GM21825 (cell line): Measurements from ENCODE around the gene RNF111.
"Not testable (repeated sequence)": the region's sequence is repeated elsewhere in the genome, so short reads cannot be mapped to it uniquely, and the experiment has no call there.

Experiments
- ATAC-seq: cut with Tn5 transposase; IDR thresholded peaks from one replicate; pipeline ENCODE4 v1.9.1; 2021; ENCODE audit warnings: mild to moderate bottlenecking, moderate library complexity; ENCODE audit not compliant: unreplicated experiment

The RNF111 gene

DNA sequence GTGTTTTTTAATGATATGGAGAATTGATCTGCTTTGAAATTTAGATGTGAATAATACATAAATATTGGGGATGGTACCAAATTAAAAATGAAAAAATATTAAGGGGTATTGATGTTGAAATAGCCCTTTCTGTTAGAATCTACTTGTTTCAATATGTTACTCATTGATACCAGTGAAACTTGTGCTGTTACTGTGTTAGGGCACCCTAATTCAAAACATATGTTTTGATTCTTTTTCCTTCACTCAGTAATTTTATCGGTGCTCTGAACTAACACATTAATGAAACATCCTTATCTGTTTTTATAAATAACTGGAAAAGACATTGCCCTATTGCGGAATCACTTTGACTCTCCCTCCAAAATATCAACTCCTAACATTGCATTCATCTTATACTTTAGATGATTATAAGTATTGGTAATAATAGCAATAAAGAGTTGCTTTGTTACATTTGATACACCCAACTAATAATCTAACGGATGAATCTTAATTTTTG, 65.5 kb downstream of the RNF111 start:
- ATAC-seq = no peak

DNA sequence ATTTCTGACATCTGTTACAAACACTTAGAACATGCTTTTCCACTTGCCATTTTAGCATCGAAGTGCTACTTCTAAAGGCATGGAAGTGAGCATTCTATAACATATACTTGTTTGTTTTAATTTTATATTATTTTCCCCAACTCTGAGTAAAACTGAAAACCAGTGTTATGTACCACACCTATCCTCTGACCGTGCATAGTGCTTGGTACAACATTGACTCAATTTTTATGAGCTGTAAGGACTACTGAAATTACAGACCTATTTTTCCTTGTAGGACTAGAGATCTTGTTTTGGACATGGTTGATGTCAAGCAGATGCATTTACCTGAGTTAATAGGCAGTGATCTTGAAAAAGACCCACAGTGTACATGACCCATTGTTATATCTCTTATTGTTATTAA, 66.0 kb downstream of the RNF111 start:
- no peak for ATAC-seq

DNA sequence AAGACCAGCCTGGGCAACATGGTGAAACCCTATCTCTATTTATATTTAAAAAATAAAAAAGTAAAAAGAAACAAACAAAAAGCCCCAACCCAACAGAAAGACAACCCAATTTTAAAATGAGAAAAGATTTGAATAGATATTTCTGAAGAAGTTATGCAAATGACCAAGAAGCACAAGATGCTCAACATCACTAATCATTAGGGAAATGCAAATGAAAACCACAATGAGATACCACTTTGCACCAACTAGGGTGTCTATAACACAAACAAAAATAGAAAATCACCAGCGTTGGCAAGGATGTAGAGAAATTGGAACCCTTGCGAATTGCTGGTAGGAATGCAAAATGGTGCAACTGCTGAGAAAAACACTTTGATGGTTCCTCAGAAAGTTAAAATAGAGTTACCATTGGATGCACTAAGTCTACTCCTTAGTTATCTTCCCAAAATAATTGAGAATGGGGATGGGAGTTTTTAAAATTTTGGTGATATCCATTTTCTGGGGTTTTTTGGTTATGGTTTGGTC, 71.7 kb downstream of the RNF111 start:
- ATAC-seq = no peak

DNA sequence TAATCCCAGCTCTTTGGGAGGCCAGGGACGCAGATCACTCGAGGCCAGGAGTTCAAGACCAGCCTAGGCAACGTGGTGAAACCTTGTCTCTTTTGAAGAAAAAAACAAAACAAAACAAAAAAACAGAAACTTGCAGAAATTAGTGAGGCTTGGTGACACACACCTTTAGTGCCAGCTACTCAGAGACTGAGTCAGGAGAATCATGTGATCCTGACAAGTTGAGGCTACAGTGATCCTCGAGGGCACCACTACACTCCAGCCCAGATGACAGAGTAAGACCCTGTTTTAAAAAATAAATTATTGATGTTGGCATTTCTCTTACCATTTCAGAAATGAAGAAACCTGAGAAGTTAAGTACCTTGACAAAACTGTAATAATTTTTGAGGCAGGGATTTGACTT, 72.9 kb downstream of the RNF111 start:
- ATAC-seq = no peak

DNA sequence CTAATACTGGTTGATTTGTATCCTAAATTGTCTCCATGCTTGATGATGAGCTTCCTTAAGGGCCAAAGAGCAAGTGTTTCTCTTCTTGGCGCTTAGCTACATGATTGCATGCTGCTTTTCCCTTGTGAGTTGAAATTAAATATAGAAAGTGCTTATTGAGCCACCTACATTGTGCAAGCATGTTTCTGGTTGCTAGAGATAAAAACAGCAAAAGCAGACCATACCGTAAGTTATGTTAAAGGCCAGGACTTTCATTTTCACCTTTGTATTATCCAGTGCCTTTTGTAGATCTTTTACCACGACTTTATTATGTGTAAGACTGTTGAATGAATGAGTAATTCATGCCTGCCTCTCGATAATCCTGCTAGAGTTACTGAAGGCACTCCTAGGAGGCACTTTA, 75.6 kb downstream of the RNF111 start:
- no peak for ATAC-seq

DNA sequence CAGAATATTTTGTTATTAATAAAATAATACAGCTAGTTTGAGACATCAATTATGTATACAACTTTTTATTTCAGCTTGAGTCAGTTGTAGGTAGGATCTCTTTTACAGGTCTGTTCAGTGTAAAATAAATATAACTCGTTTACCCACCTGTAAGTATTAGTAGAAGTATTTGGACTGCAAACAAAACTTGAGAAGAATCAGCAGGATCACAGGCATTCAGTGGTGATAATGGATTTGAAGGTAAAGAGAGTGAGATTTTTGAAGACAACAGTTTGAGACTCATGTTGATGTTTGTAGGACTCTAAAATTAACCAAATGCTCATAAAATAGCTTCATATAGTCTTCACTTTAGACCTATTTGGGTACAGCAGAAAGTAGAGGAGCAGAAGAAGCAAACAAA, 82.0 kb downstream of the RNF111 start:
- no peak for ATAC-seq

DNA sequence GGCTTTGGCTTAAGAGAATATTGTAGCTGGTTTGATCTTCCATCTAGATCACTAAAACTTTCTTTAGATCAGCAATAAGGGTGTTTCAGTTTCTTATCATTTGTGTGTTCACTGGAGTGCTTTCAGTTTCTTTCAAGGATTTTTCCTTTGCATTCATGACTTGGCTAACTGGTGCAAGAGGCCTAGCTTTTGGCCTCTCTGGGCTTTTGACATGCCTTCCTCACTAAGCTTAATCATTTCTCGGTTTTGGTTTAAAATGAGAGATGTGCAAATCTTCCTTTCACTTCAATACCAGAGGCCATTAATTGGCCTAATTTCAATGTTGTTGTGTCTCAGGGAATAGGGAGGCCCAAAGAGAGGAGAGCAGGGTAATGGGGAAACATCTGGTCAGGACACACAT, 87.1 kb downstream of the RNF111 start:
- ATAC-seq = no peak

DNA sequence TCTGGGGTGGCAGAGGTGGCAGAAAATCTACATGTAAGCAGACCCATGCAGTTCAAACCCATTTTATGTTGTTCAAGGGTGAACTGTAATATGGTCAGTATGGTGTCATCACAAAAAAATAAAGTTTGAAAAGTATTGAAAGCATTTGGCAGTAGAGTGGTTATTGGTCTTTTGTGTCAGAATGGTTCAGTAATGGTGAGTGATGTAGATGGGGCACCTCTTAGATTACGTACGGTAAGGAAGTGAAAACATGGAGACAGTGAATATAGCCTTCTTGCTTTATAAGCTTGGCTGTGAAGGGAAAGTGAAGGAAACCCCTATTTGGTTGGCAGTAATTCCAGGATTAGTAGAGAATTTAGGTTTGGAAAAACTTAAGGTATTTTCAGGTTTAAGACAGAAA, 100.3 kb downstream of the RNF111 start:
- ATAC-seq = no peak

DNA sequence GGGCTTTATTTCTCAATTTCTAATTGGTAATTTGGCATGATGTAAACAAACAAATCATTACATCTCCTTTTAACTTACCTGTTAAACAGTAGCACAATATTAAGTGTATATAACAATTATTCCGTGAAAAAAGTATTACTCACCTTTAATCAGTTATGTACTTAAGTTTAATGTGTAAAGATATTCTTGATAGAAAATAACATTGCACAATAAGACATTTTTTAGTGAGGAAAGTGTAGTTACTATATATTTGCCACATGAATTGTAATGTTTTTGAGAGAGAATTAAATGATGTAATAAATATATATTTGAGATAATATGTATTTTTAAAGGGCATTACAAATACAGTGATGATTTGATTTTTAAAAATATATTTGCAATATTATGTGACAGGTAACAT, 106.6 kb downstream of the RNF111 start:
- no peak for ATAC-seq

DNA sequence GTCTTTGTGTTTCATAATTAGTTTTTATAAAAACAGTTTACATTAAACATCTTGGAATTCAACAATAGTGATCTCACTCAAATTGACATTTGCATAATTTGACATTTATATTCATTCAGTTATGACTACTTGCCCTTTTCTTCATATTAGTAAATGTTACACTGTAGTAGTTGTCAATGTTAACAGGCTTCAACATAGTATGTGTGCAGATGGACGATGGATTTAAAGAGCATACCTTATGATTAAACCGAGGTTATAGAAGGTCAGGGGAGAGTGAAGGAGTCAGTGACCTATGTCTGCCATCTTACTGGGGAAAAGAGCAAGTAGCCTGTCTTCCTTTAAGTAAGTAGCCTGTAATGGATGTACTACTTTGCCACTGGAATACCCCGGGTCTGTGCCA, 109.0 kb downstream of the RNF111 start:
- no peak for ATAC-seq

DNA sequence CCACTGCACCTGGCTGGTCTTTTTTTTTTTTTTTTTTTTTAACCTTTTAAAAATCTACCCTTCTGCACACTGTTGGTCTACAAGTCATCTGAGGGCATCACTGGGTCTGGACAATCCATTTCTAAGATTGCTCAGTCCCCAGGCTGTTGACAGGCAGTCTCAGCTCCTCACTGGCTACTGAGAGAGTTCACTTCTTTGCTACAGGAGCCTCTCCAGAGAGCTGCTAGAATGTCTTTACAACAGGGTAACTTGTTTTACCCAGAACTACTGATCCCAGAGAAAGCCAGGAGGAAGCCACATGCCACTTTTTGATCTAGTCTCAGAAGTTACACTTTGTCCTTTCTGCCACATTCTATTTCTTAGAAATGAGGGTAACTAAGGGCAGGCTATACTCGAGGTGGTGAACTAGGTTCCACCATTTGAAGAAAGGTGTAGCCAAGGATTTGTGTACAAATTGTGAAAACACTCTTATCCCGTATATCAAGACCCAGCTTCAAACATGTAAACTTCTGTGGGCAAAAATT, 111.8 kb downstream of the RNF111 start:
- ATAC-seq = no peak

DNA sequence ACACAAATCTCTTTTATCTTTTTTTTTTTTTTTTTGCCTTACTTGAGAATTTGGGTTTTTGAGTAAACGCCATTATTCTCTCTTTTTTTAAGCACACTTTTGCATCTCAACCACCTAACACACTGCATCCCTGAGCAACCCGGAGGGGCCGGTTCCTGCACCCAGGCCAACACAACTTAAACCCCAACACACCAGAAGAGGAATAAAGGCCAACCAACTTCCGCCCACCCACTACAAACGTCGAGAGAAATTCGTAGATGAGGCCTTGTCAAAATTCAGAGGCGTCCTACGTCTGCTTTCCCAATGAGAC, 117.1 kb downstream of the RNF111 start:
- peak; percentile 21 for ATAC-seq

DNA sequence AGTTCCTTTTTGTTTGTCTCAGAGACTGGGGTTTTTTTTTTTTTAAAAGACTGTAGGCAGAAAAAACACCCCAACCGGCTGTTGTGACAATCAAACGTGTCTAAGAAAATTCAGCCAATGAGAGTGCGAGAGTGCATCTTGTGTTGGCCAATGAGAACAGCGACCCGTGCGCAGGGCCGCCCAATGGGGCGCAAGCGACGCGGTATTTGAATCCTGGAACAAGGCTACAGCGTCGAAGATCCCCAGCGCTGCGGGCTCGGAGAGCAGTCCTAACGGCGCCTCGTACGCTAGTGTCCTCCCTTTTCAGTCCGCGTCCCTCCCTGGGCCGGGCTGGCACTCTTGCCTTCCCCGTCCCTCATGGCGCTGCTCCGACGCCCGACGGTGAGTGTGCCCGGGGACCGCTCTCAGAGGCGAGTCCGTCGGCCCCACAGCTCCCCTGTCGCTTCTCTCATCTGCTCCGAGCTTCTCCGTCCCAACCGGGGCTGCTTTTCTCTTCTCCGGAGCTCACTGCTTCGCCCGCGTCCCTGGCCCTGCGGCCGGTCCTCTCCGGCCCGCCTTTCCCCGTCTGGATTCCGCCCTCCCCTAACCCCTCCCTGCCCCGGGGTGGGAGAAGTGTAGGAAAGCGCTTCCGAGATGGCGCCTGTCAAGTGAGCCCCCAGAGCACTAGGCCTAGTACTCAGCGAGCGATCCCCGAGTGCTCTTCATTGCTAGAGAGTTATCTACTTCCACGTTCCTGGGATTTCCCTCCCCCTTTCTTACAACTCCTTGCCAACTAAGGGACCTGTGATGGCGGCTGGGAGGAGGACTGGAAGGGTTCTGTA, 117.7 kb downstream of the RNF111 start, which contains the start of gene CCNB2:
TSS of gene CCNB2 (plus strand) at position 235 of the 821 bp plus-strand sequence. CDS start at position 358, 123 bp downstream.
- peak; percentile 94 for ATAC-seq

DNA sequence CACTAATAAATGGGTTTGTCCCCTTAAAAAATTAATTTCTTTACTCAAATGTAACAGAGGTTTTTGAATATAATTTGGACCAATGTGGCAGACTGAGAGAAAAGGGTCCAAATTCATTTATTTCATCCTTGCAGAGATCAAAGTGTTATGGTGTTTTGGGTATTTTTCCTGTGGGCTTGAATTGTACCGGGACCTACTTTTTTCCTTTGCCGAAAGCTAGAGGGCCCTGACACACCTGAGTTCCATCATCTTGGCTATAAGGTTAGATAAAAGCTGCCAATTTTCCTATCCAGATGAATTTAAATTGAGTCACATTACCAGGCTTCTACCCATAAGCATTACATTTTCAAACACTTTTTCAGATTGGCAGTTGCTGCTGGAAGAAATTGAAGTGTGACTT, 118.4 kb downstream of the RNF111 start:
- no peak for ATAC-seq

DNA sequence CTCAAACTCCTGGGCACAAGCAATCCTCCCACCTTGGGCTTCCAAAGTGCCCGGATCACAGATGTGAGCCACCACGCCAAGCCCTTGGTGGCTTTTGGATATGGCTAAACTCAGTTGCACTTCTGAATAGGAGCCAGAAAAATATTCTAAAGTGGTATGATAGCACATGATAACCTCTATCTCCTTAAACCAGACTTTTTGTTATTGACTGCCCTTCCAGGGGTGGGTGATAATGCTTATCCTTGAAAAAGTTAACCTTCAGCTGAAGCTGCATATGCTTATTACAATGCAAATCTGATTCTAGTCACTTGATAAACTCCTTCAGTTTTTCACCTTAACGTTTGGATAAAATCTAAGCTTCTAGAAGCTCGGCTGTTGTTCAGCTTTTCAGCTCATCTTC, 123.8 kb downstream of the RNF111 start:
- no peak for ATAC-seq

DNA sequence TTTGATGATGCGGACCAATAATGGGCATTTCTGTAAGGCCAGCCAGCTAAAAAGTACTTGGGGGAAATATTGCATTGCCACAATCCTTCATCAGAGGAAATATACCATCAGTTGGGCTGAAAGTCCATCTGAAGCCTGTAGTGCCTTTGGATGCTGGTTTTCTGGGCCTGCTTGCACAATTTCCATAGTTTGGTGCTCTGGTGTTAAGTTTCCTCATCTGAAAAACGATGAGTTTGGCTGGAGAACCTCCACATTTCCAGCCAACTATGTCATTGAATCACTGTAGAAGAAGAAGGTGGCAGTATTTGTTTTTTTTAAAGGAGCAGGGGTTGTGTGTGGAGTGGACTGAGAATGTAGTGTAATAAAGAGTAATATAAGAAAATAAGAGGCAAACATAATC, 127.6 kb downstream of the RNF111 start:
- no peak for ATAC-seq

DNA sequence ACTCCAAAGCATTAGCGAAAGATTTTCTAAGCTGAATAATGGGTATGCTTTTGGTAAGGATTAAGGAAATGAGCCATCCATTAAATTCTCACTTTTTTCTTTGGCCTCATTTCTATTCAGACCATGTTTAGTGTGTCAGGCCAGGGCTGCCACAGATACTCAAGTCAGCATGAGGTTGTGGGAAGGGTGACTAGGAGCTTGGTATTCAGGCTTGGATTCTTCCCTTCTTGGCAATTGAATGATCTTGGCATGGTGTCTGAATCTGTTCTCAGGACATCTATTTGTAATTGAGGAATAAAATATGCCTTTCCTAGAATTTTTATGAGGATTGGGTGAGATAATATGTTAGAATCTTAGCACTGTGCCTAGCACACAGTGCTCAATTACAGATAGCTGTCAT, 128.7 kb downstream of the RNF111 start:
- no peak for ATAC-seq

DNA sequence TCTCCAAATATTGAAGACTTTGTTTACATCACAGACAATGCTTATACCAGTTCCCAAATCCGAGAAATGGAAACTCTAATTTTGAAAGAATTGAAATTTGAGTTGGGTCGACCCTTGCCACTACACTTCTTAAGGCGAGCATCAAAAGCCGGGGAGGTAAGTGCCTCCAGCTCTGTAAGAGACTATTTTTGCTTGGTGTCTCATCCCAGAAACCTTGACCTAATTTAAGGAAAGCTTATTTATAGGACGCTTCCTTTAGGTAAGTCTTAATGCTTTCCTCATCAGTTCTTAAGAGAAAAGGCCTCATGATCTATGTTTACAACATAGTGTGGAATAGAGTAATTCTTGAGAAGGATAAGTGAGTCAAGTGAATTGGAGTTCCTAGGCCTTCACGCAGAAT, 129.3 kb downstream of the RNF111 start:
- ATAC-seq = no peak

DNA sequence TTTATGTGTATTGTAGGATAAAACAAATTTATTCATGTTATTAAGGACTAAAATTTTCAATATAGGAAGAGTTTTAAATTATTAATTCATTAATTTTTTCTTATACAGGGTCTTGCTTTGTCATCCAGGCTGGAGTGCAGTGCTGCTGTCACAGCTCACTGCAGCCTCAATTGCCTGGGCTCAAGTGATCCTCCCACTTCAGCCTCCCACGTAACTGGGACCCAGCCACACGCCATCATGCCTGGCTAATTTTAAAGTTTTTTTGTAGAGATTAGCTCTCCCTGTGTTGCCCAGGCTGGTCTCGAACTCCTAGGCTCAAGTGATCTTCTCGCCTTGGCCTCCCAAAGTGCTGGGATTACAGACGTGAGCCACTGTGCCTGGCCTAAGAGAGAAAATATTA, 132.2 kb downstream of the RNF111 start:
- ATAC-seq = no peak

DNA sequence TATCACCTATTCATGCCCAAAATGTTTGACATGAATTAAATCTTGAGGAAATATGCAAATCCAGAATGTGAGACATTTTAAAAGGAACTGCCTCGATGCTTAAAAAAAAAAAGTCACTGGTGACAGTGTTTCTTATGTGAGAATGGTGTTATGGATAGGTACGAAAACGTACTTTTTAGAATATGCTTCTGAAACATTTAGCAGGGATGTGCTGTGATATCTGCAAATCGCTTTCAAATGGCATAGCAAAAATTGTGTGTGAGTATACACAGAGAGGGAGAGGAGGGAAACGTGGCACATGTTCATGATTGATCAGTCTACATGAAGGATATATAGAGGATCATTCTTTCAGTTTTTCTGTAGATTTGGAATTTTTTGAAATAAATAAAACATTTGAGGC, 133.5 kb downstream of the RNF111 start:
- ATAC-seq = no peak

DNA sequence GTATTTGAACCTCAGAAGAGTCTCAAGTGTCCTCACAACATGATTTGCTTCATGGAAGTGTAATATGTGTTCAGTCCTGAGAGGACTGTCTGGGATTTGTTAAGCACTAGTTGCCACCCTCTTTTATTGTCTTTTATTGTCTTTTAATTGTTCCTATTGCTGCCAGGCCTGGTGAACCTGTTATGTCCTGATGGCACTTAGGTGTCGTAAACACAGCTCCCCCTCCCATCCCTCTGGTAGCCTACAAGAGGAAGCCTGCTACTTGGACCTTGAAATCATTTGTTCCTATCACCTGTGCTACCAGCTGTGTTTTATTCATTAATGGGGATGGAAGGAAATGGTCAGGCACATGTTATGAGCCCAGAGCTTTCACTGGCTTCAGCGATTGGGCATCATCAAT, 136.8 kb downstream of the RNF111 start:
- ATAC-seq = no peak

DNA sequence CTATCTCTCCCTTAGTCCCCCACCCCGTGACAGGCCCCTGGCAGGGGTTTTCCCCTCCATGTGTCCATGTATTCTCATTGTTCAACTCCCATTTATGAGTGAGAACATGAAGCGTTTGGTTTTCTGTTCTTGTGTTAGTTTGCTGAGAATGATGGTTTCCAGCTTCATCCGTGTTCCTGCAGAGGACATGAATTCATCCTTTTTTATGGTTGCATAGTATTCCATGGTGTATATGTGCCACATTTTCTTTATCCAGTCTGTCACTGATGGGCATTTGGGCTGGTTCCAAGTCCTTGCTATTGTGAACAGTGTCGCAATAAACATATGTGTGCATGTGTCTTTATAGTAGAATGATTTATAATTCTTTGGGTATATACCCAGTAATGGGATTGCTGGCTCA, 138.2 kb downstream of the RNF111 start:
- not testable (repeated sequence) for ATAC-seq

DNA sequence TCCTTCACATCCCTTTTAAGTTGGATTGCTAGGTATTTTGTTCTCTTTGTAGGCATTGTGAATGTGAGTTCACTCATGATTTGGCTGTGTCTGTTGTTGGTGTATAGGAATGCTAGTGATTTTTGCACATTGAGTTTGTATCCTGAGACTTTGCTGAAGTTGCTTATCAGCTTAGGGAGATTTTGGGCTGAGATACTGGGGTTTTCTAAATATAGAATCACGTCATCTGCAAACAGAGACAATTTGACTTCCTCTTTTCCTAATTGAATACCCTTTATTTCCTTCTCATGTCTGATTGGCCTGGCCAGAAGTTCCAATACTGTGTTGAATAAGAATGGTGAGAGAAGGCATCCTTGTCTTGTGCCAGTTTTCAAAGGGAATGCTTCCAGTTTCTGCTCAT, 139.8 kb downstream of the RNF111 start:
- ATAC-seq = not testable (repeated sequence)
